Measurements from ENCODE around the gene TBC1D1.

The TBC1D1 gene, protein sequence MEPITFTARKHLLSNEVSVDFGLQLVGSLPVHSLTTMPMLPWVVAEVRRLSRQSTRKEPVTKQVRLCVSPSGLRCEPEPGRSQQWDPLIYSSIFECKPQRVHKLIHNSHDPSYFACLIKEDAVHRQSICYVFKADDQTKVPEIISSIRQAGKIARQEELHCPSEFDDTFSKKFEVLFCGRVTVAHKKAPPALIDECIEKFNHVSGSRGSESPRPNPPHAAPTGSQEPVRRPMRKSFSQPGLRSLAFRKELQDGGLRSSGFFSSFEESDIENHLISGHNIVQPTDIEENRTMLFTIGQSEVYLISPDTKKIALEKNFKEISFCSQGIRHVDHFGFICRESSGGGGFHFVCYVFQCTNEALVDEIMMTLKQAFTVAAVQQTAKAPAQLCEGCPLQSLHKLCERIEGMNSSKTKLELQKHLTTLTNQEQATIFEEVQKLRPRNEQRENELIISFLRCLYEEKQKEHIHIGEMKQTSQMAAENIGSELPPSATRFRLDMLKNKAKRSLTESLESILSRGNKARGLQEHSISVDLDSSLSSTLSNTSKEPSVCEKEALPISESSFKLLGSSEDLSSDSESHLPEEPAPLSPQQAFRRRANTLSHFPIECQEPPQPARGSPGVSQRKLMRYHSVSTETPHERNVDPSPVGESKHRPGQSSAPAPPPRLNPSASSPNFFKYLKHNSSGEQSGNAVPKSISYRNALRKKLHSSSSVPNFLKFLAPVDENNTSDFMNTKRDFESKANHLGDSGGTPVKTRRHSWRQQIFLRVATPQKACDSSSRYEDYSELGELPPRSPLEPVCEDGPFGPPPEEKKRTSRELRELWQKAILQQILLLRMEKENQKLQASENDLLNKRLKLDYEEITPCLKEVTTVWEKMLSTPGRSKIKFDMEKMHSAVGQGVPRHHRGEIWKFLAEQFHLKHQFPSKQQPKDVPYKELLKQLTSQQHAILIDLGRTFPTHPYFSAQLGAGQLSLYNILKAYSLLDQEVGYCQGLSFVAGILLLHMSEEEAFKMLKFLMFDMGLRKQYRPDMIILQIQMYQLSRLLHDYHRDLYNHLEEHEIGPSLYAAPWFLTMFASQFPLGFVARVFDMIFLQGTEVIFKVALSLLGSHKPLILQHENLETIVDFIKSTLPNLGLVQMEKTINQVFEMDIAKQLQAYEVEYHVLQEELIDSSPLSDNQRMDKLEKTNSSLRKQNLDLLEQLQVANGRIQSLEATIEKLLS (N-terminal part only)

DNA sequence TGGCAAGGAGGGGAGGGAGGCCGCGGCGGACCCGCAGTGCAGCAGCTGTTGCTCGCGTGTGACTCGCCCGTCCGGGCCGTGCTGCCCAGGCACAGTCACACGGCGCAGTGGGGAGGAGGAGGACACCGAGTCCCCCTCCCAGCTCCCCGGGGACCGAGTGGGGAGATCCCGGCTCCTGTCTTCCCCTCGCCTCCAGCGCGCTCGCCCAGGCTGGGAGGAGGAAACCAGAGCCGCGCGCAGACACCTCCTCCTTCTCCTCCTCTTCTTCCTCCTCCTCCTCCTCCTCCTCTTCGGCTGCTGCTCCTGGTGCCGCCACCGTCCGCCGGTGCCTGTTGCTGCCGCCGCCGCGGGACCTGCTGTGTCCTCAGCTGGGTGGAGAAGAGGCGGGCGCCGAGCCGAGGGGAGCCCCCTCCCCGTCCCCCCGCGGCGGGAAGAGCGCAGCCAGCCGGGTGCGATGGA lies at the start of gene TBC1D1:
Gene TBC1D1 (plus strand): TSS at position 284 of the 459 bp plus-strand sequence. CDS start 11,012 bp downstream, outside the sequence.
- peak; percentile 38 for DNase-seq

DNA sequence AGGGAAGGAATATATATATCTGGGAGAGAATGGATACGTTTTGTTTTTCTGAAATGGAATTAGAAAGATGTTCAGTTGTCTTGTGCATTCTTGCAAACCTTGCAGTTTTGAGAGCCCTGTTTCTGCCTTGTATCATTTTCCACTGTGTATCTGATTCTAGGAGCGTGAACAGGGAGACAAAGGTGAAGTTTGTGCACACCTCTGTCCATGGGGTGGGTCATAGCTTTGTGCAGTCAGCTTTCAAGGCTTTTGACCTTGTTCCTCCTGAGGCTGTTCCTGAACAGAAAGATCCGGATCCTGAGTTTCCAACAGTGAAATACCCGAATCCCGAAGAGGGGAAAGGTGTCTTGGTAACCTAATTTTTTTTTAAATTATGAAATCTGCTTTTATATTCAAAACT lies 46.7 kb upstream of the TBC1D1 start:
- no peak for DNase-seq

DNA sequence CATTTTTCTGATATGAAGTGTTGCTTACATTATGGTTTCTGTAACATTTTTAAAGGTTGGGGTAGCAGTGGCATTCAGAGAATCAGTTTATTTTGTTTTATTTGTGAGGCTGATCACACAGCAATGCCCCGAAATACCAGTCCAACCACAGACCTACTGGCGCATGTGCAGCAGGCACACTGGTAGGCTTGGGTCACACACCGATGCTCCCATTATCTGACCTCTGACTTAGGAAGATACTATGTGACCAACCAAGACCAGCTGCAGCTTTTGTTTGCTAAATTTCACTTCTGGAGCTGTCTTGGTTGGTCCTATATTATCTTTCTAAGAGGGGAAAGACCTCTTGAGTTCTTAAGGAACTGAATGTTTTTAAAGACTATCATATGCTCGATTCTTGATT lies 45.7 kb upstream of the TBC1D1 start:
- DNase-seq: no peak

DNA sequence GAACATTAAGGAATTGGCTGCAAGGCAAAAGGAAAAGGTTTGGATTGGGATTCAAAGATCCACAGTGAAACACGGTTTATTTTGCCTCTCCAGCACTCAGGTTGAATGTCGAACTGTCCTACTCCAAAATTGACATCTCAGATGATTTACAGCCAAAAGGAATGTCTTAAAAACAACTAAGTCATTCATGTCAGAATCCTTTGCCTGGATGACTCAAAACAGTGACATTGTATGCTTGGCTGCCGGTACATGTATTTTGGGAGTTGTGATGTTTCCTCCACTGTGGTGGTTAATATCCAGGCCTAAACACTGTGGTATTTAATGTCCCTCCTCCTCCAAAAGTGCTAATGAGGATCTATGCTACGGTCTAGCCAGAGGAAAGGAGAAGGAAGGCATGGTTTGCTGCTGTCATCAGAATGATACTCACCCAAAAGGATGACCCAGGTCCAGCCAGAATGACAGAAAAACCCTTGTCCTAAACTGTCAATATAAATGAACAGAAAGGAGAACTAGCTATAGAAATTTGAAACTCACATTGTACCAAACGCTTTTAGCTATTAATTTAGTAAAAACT lies 43.5 kb upstream of the TBC1D1 start:
- no peak for DNase-seq

DNA sequence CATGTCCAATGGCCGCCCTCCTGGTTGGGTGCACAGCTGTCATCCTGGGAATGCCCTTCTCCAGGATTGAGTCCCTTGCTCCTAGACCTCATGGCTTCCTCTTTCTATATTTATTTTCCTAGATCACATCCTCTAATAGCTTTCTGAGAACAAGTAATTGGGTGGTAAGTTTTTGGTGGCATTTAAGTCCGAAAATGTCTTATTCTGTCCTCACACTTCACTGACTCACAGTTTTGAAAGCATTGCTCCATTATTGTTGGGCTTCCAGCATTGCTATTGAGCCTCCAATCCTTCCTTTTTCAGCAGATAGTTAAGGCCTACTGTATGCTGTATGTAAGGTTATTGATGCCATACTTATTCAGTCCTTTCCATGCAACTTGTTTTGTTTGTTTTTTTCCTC lies 38.5 kb upstream of the TBC1D1 start:
- DNase-seq: no peak

DNA sequence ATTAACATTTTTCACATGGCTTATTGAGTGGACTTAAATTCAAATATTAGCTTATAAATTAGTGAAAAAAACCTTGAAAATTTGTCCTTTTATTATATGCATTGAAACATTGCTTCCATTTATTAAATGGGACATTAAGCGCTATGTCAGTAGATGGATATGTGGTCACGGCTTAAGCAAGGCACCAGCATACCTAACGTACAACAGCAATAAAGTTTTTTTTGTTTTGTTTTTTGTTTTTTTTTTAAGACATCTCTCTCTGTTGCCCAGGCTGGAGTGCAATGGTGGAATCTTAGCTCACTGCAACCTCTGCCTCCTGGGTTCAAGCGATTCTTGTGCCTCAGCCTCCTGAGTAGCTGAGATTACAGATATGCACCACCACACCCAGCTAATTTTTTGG lies 32.8 kb upstream of the TBC1D1 start:
- no peak for DNase-seq

DNA sequence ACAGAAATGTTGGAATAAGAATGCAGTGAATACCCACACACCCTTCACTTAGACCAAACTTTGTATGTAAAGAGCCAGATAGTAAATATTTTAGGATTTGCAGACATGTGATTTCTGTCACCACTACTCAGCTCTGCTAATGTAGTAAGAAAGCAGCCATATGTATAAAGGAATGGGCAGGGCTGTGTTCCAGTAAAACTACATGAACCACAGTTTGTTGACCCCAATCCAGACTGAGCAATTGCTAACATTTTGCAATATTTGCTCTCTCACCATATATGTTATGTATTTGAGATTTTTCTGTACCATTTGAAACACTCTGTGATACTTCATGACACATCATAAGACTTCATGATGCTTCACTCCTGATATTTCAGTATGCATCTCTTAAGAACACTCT lies 32.0 kb upstream of the TBC1D1 start:
- DNase-seq: no peak

DNA sequence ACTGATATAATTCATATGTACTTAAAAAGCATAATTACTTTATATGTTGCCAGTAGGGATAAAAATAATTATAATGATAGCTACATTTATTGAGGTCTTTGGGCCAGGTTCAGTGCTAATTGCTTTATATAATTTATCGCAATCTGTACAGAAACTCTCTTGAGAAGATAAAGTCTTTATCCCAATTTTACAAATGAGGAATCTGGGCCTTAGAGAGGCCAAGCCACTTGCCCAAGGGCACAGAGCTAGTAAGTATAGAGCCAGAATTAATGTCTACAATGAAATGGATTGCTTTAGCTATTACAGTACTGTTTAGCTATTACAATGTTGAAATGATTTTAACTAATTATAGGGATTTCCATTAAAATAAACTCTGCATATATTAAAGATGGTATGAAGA lies 30.6 kb upstream of the TBC1D1 start:
- DNase-seq: no peak

DNA sequence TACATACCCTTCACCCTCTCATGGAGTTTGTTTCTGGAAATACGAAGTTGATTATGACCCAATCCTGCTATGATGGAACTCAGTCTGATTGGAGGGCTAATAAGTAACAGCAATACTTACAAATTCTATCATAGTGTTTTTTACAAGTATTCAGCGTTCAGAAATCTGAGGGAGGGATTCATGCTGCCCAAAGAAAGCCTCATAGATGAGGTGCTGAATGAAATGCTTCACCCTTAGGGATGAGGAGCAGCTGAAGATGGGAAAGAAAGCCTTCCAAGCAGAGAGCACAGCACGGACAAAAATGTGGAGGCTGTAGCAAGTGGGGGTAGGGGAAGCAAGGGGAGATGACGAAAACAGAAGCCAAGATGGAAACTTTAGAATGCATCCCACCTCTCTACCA lies 27.9 kb upstream of the TBC1D1 start:
- DNase-seq: no peak

DNA sequence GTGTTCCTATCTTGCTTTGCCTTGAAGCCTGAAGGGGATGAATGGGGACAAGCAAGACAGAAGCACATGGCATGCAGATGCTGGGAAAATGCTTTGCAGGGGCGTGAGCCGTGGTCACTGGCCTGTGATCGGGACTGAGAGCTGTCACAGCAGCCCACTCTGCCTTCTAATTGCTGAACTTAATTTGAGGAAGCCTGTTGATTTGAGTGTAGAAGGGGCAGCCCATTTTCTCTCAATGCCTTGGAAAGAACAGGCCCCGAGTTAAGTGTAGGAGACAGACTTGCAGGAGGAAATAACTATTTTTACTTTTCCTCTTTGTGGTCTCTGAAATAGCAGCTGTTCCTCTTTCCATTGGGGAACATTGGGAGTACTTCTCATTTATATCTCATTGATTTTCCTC lies 26.1 kb upstream of the TBC1D1 start:
- no peak for DNase-seq

DNA sequence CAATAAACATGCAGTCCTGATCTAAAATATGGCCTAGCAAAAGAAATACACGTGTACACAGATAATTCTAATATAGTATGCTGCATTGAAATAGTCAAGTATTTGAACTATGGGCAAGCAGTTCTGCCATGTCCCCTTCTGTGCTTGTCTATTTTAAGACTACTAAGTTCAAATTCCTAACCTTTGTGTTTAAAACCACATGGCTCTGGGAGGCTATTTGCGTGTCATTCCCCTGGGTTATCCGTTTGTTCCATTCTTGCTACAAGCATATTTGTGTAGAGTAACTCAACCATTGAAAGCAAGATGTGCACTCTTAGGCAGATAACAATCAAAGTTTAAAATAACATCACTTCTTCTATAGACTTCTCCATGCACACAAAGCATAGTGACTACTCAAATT lies 25.4 kb upstream of the TBC1D1 start:
- DNase-seq: no peak

DNA sequence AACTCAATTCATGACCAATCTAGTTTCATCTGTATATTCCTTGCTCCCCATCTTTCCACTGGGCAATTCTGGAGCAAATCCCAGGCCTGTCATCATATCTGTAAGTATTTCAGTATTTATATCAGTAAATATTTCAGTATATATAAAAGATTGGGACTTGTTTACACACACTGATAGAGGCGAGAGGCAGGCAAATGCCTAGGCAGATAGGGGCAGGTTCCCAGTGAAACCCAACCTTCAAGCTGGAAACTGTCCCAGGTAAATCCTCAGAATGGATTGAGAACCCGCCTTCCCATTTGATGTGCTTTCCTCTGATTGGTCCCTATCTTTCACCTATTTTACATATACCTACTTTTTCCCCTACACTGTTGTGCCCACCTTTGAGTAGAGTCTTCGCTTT lies 23.8 kb upstream of the TBC1D1 start:
- no peak for DNase-seq

DNA sequence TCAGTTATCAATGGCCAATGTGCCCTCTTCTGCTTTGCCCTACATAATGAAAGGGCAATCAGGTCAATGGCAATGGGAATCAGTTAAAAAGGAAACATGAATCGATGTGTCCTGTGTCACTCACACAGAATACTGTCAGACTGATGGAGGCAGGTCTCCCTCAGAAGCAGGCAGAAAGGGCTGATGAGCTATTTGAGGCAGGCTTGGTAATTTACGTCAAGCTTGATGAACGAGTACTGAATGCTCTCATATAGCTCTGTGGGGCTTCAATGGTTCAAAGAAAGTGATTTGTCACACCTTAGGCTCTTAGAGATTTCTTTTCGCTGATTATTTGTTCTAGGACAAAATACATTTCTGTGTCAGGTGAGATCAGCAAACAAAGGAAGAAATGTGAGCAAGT lies 22.6 kb upstream of the TBC1D1 start:
- DNase-seq: no peak

DNA sequence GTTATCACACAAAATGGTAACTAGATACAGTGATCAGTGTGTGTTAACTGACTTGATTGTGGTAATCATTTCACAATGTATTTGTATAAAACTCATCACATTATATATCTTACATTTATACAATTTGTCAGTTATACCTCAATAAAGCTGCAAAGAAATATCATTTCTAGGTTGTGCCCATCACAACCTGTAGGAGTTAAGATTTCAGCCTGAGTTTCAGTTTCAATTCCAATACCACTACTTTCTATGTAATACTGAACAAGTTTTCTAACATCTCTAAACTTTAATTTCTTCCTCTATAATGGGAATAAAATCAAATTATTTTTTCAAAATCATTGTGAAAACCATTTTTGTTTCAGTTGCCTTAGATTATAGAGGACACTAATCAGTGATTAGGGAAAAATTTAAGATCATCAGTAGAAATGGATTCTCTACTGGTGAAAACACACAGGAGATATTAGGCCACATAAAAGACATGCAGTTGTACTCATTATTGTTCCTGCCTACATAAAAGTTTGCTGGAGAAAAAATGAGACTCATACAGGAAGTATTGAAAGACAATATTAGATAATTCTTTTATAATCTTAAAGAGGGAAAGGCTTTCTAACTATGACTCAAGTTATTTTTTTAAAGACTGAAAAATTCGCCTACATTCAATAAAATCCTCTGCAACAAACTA lies 18.4 kb upstream of the TBC1D1 start:
- DNase-seq: no peak

DNA sequence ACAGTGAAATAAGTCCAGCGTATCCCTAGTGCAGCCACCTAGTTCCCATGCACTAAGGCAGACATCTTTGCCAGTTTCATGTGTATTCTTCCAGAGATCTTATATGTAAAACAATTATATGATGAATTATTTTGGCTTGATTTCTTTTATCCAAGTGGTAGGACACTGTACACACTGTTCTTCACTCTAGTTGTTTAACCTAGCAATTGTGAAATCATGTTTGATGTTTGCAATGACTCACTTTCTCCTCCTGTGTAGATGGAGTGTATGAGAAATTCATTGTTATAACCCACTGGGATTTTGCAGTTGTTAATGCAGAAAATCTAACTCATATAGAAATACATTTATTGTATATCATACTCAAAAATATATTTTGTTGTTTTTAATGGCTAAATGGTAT lies 17.5 kb upstream of the TBC1D1 start:
- DNase-seq: no peak

DNA sequence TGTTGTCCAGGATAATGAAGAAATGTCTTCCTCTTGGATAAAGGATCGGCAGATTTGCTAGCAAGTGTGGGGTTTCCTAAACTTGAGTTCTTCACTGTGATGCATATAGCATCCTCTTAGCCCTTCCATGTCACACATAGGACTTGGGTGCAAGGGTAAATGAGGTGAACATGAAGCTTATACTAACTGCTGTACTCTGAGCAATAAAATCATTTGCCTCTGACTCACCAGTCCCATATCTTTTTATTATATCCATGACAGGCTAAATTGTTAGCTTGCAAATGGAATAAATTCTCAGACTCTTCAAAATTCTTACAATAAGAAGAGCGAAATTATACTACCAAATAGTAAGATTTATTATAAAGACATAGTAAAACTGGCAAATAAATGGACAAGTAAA lies 14.7 kb upstream of the TBC1D1 start:
- no peak for DNase-seq

DNA sequence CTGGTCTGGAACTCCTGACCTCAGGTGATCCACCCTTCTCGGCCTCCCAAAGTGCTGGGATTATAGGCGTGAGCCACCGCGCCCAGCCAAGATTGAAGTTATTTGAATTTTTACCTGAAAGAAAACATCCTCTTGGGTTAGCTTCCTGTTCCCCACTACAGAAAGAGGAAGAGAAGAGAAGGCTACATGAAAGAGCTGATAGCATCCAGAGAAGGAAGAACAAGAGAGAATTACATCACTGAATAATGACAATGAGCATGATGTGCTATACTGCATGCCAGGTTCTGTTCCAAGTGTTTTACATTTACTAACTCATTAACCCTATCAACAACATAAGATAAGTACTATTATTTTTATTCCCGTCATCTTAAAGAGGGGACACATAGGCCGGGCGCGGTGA lies 11.5 kb upstream of the TBC1D1 start:
- no peak for DNase-seq

DNA sequence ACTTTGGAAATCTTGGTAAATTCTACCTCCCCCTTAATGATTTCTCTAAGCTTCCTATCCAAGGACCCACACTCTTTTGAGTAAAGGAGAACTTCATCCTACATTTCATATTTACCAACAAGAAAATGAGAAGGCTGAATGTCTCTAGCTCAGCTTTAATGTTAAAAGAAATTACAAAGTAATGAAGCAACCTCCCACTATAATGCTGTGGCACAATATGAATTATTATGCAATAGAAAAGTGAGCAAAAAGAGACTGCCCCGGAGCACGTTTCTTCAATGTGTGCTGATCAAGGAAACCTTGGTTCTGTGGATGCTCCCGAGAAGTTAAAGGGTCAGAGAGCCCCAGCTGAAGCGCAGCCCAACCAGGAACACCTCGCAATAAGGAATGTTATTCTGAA lies 9.1 kb upstream of the TBC1D1 start:
- no peak for DNase-seq

DNA sequence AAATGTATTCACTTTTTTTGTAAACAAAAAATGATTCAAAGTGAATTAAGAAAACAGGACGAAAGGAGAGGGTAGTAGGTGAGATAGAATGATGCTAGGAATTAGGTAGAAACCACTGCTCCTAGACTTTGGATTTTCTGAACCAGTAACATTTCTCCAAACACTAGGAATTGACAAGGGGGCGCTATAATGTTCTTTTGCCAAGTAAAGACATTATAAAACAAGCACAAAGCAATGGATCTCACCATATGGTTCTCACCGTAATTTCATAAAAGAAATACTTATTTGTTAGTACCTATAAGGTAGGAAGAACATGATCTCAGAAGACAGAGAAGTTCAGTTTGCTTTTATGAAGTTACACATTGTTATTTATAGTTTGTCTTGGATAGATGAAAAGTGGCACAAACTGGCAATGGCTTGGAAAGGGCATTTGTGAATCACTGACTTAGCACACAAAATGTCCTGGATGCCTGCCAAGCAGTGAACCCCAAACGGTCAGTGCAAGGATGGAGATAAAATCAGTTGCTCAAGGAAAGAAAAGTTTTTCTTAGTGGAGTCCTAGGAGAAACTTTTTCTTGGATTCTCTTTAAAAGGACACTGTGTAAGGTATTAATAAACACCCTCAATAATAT lies 8.1 kb upstream of the TBC1D1 start:
- DNase-seq: no peak

DNA sequence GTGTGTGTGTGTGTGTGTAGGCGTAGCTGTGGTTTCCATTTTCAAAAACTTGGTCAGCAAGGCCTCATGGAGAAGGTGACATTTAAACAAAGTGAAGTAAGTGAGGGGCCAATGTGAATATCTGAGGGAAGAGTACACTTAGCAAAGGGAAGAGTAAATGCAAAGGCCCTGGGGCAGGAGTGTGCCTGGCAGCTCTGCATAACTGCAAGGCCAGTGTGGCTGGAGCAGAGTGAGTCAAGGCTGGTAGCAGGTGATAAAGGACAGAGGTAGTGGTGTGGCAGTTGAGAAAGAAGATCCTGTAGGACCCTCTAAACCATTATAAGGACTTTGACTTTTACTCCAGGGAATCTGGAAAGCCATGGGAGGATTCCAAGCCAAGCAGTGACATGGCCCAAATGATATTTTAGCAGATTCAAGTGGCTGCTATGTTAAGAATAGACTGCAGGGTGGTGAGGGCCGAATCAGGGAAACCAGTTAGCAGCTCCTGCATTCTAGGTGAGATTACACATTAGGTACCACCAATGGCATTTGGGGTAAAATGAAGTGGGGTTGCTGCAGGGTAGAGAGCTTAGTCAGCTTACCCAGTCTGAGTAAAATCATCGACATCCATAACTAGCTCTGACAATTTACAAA lies 5.9 kb upstream of the TBC1D1 start:
- no peak for DNase-seq

DNA sequence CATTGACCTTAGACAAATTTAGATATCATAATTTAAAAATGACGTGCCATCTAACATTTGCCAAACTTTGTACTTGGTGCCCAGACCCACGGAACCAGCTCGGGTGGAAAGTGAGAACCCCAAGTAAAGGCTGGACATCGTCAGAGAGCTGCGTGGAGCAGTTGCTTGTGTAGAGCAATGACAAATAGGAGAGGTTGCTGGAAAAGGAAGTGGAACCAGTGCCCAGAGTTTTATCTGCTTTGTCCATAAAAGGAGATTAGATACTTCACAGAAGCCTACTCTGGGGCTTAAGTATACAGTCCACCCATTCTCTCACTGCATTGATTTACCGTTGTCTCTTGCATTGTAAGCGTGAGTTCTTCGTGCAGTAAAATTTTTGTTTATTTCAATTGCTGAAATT lies 5.4 kb upstream of the TBC1D1 start:
- no peak for DNase-seq
